Measurements from ENCODE around the gene WASL.
"Not testable (repeated sequence)": the region's sequence is repeated elsewhere in the genome, so short reads cannot be mapped to it uniquely, and the experiment has no call there.

Gene WASL

GRCh38 chr7:123782071-123782798 is 33.4 kb upstream of the WASL start:
- no peak for TF ChIP-seq CTCF (IDR thresholded peaks at IDR 0.05; ENCODE audit: low read depth, low read length, missing control alignments)
- no peak for DNase-seq (ENCODE audit: low read depth)
- in situ Hi-C loops (cut with HindIII; ENCODE audit: low sequenced_read_pairs), result no loop called here
- H3K4me3 ChIP-seq (ENCODE audit: low read depth, low read length), result no peak overlapping the region

GRCh38 chr7:123780472-123780871 is 31.7 kb upstream of the WASL start:
- in situ Hi-C loops (cut with HindIII; ENCODE audit: low sequenced_read_pairs); DNase-seq (ENCODE audit: low read depth); H3K4me3 ChIP-seq (ENCODE audit: low read depth, low read length): not testable (repeated sequence)

GRCh38 chr7:123774496-123774895 is 25.7 kb upstream of the WASL start:
- in situ Hi-C loops (cut with HindIII; ENCODE audit: low sequenced_read_pairs), result no loop called here
- TF ChIP-seq CTCF (IDR thresholded peaks at IDR 0.05; ENCODE audit: low read depth, low read length, missing control alignments), result no peak
- no peak overlapping the region for H3K4me3 ChIP-seq (ENCODE audit: low read depth, low read length)
- no peak for DNase-seq (ENCODE audit: low read depth)

GRCh38 chr7:123773481-123773880 is 24.7 kb upstream of the WASL start:
- TF ChIP-seq CTCF (IDR thresholded peaks at IDR 0.05; ENCODE audit: low read depth, low read length, missing control alignments), result no peak
- in situ Hi-C loops (cut with HindIII; ENCODE audit: low sequenced_read_pairs), result no loop called here
- no peak overlapping the region for H3K4me3 ChIP-seq (ENCODE audit: low read depth, low read length)
- no peak for DNase-seq (ENCODE audit: low read depth)

GRCh38 chr7:123772652-123773051 is 23.8 kb upstream of the WASL start:
- in situ Hi-C loops (cut with HindIII; ENCODE audit: low sequenced_read_pairs), result no loop called here
- no peak for TF ChIP-seq CTCF (IDR thresholded peaks at IDR 0.05; ENCODE audit: low read depth, low read length, missing control alignments)
- no peak for DNase-seq (ENCODE audit: low read depth)
- H3K4me3 ChIP-seq (ENCODE audit: low read depth, low read length), result no peak overlapping the region

- H3K4me3 ChIP-seq (ENCODE audit: low read depth, low read length), result no peak overlapping the region
- no peak for DNase-seq (ENCODE audit: low read depth)
- in situ Hi-C loops (cut with HindIII; ENCODE audit: low sequenced_read_pairs), result no loop called here
- TF ChIP-seq CTCF (IDR thresholded peaks at IDR 0.05; ENCODE audit: low read depth, low read length, missing control alignments), result no peak
These were observed 23.0 kb upstream of the WASL start for GRCh38 chr7:123771846-123772245.

- H3K4me3 ChIP-seq (ENCODE audit: low read depth, low read length), result no peak overlapping the region
- in situ Hi-C loops (cut with HindIII; ENCODE audit: low sequenced_read_pairs), result no loop called here
- no peak for DNase-seq (ENCODE audit: low read depth)
- TF ChIP-seq CTCF (IDR thresholded peaks at IDR 0.05; ENCODE audit: low read depth, low read length, missing control alignments), result no peak
These were observed 22.5 kb upstream of the WASL start for GRCh38 chr7:123771256-123771655.
